HepG2 (cell line): Measurements from ENCODE around the gene CRB1. TPM values are rescaled to one million over a fixed set of nuclear protein-coding genes. Genes with fewer than 3 reads are reported as not detected.

Experiments used
- ATAC-seq: fragments of 200-7000 bp; cut with Tn5 transposase; 3 replicates; pipeline ENCODE4 v1.9.1; 2020; ENCODE audit warnings: mild to moderate bottlenecking, moderate library complexity
- BruUV-seq: library from RNA; stranded (reverse); fragments of 400-500 nt; replicated peaks from 2 replicates; lab custom pipeline; 2021; lab: Mats Ljungman, UMichigan
- CTCF ChIA-PET: fragments of 300-600 bp; formaldehyde crosslinking; extraction: SDS; loops from one replicate; lab custom pipeline; 2021; ENCODE audit warnings: low total read pairs, inconsistent platforms, low intra/inter-chr PET ratio; lab: Yijun Ruan, JAX
- POLR2A ChIA-PET: fragments of 350-600 bp; sonication (Branson Sonifier 250); formaldehyde crosslinking; loops from one replicate; lab custom pipeline; 2020; ENCODE audit warnings: antibody characterized with exemption, inconsistent platforms; lab: Yijun Ruan, JAX
- DNase-seq: peaks from one replicate; pipeline ENCODE4 v3.0.0-alpha.2; 2015; ENCODE audit warnings: low spot score
- FAIRE-seq: peaks from 3 replicates; lab custom pipeline; 2011; peaks lifted over from hg19 to GRCh38; lab: Jason Lieb, UNC
- H2AFZ ChIP-seq: one replicate; pipeline ENCODE4 v1.6.1; 2011; ENCODE audit warnings: low read length, inconsistent platforms
- H3K27ac ChIP-seq: fragments of 300-600 bp; 3 replicates; pipeline ENCODE4 v1.8.0; 2011; ENCODE audit warnings: mixed run types, mild to moderate bottlenecking, mixed read lengths, low read length, inconsistent platforms; ENCODE audit not compliant: insufficient read depth; ENCODE audit errors: extremely low read length
- H3K27me3 ChIP-seq, 2 experiments: fragments of 200-600 bp in 1 of 2; 2 replicates in 1 of 2; 3 replicates in 1 of 2; pipeline versions ENCODE4 v1.6.0 to v1.8.0; 2011; ENCODE audit warnings: low read length in 2 of 2, mild to moderate bottlenecking in 2 of 2, moderate library complexity in 2 of 2, inconsistent platforms in 1 of 2; ENCODE audit not compliant: insufficient read depth in 2 of 2, control insufficient read depth in 1 of 2
- H3K36me3 ChIP-seq, 2 experiments: fragments of 200-600 bp in 1 of 2; replicated peaks in 1 of 2; 2 replicates in 1 of 2; 3 replicates in 1 of 2; pipeline versions ENCODE4 v1.5.1 to v1.8.0; 2011; ENCODE audit warnings: low read length in 2 of 2, inconsistent platforms in 1 of 2; ENCODE audit not compliant: insufficient read depth in 2 of 2, control insufficient read depth in 1 of 2
- H3K4me1 ChIP-seq: 2 replicates; pipeline ENCODE4 v1.5.1; 2012; ENCODE audit warnings: low read length, inconsistent platforms; ENCODE audit not compliant: insufficient read depth
- H3K4me2 ChIP-seq: 2 replicates; pipeline ENCODE4 v1.6.0; 2011; ENCODE audit warnings: low read depth, low read length, inconsistent platforms
- H3K4me3 ChIP-seq, 3 experiments: fragments of 200-600 bp in 1 of 3; sonication (generic), shearing (Covaris generic) in 1 of 3; replicated peaks in 1 of 3; 2 replicates each; pipeline ENCODE4 v1.5.1; 2011 to 2016; ENCODE audit warnings: low read length in 3 of 3, inconsistent platforms in 2 of 3, low read depth in 2 of 3, mild to moderate bottlenecking in 2 of 3, control low read depth in 1 of 3, mixed read lengths in 1 of 3; ENCODE audit not compliant: insufficient read depth in 1 of 3
- H3K79me2 ChIP-seq: one replicate; pipeline ENCODE4 v1.6.1; 2011; ENCODE audit warnings: low read length, inconsistent platforms; ENCODE audit not compliant: insufficient read depth
- H3K9ac ChIP-seq: 2 replicates; pipeline ENCODE4 v1.6.0; 2011; ENCODE audit warnings: mild to moderate bottlenecking, low read depth, low read length, inconsistent platforms; ENCODE audit not compliant: insufficient read depth
- H3K9me3 ChIP-seq: 2 replicates; pipeline ENCODE4 v1.5.1; 2012; ENCODE audit warnings: mild to moderate bottlenecking, low read length
- H4K20me1 ChIP-seq: 2 replicates; pipeline ENCODE4 v1.6.0; 2011; ENCODE audit warnings: inconsistent platforms, mild to moderate bottlenecking, low read length, moderate library complexity; ENCODE audit not compliant: insufficient read depth
- MNT ChIP-seq: fragments of 450-650 bp; IDR thresholded peaks from 2 replicates; pipeline ENCODE4 v1.6.1; 2016
- ZBTB21 ChIP-seq: sonication (generic); formaldehyde crosslinking; IDR thresholded peaks from 2 replicates; pipeline ENCODE4 v1.4.0; 2020; ENCODE audit warnings: missing genetic modification reagents
- ZNF557 ChIP-seq: sonication (generic); formaldehyde crosslinking; IDR thresholded peaks from 2 replicates; pipeline ENCODE4 v1.4.0; 2020; ENCODE audit warnings: missing genetic modification reagents
- ZNF629 ChIP-seq: sonication (generic); formaldehyde crosslinking; conservative IDR thresholded peaks from 2 replicates; pipeline ENCODE4 v1.5.0; 2020; ENCODE audit warnings: missing genetic modification reagents
- WGBS: methylation state at CpG from one replicate; pipeline ENCODE4 v1.1.6; 2017; ENCODE audit warnings: low lambda C conversion rate; 5-methylcytosine and 5-hydroxymethylcytosine counted together
- in situ Hi-C: cut with HindIII; loops from 2 replicates; pipeline ENCODE4 v1.10.0; 2017; ENCODE audit warnings: low pct_unique_long_range_greater_than_20kb; ENCODE audit not compliant: extremely low pct_ligation_motif_present
- intact Hi-C: fragments of 100-400 bp; cut with micrococcal nuclease; formaldehyde crosslinking; loops from one replicate; pipeline ENCODE4 v1.10.0; 2022; ENCODE audit not compliant: unreplicated experiment
- polyA plus RNA-seq, 8 experiments: library from polyadenylated mRNA; depleted of rRNA in 3 of 8; stranded (reverse) in 7 of 8; unstranded in 1 of 8; fragments of >200 nt; fragmentation: Illumina TruSeq in 4 of 8; extraction: Trizol in 4 of 8; gene quantifications; 2 replicates each; pipeline versions ENCODE4 v1.2.1 to v1.2.3, GENCODE V29; 2011 to 2016; ENCODE audit warnings: low read depth in 4 of 8, missing spikeins in 1 of 8, mixed read lengths in 1 of 8; ENCODE audit not compliant: insufficient read depth in 1 of 8
- total RNA-seq, 5 experiments: library from RNA; depleted of rRNA; stranded (reverse); fragments of >200 nt; fragmentation: Illumina TruSeq; extraction: Trizol; gene quantifications; 2 replicates each; pipeline ENCODE4 v1.2.3, GENCODE V29; 2016; ENCODE audit warnings: low read depth in 1 of 5
- TF ChIP-seq, protein P1 (sequence below): sonication (generic); formaldehyde crosslinking; IDR thresholded peaks from 2 replicates; pipeline ENCODE4 v1.5.0; 2020; ENCODE audit warnings: missing genetic modification reagents, mild to moderate bottlenecking, borderline replicate concordance
- TF ChIP-seq, protein P2 (sequence below): sonication (generic); formaldehyde crosslinking; IDR thresholded peaks from 2 replicates; pipeline ENCODE4 v1.4.0; 2020; ENCODE audit warnings: mild to moderate bottlenecking, missing genetic modification reagents

The CRB1 gene
- total and polyA plus RNA-seq, 2 of the 13 experiments (the other 11 are each of a cell fraction or from before 2014, with no cell fraction given) = 0.01 TPM; not detected in 1

- TF ChIP-seq, protein P1, sequence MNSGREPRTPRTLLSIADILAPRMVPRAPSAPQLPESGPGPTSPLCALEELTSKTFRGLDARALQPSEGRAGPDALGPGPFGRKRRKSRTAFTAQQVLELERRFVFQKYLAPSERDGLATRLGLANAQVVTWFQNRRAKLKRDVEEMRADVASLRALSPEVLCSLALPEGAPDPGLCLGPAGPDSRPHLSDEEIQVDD (CRISPR knock-in tag) = no peak
- TF ChIP-seq ZBTB21 (no peak), ZNF557 (no peak)
- TF ChIP-seq, protein P2, sequence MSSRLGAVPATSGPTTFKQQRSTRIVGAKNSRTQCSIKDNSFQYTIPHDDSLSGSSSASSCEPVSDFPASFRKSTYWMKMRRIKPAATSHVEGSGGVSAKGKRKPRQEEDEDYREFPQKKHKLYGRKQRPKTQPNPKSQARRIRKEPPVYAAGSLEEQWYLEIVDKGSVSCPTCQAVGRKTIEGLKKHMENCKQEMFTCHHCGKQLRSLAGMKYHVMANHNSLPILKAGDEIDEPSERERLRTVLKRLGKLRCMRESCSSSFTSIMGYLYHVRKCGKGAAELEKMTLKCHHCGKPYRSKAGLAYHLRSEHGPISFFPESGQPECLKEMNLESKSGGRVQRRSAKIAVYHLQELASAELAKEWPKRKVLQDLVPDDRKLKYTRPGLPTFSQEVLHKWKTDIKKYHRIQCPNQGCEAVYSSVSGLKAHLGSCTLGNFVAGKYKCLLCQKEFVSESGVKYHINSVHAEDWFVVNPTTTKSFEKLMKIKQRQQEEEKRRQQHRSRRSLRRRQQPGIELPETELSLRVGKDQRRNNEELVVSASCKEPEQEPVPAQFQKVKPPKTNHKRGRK (CRISPR knock-in tag) = no peak
These were observed 33.5 kb upstream of the CRB1 start (continued) for GRCh38 chr1:197234581-197234980.

DNA sequence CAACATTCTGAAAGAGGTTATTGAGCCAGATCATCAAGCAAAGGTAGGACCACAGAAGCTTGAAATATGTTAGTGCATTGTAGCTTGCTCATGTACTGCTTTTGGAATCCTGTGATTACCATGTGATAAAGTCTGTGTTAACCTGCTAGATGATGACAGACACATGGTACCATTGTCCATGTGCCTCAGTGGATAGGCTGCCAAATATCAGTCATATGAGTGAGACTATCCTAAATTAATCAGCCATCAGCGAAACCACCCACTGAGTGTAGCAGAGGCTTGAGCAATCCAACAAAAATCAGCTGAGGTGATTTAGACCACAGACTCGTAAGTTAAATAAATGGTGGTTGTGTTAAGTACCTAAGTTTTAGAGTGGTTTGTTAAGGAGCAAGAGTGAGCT lies 32.7 kb upstream of the CRB1 start:
- BruUV-seq = no TSS peak
- DNase-seq (no peak), ATAC-seq (no peak), FAIRE-seq (no peak)
- in situ Hi-C loops (no loop called here), intact Hi-C loops (no loop called here)
- Histone ChIP-seq H3K79me2 (no peaks in the 10 kb centered on the region), H3K9ac (no peak overlapping the region), H2AFZ (no peak overlapping the region), H3K9me3 (no peaks in the 10 kb centered on the region), H3K4me2 (no peak overlapping the region), H3K27ac (no peak overlapping the region), H3K4me1 (no peaks in the 10 kb centered on the region), H4K20me1 (no peaks in the 10 kb centered on the region), H3K27me3 (no peaks in the 10 kb centered on the region), H3K4me3 (no peak overlapping the region), H3K36me3 (no peaks in the 10 kb centered on the region)
- TF ChIP-seq MNT (peak; percentile 77), ZNF629 (CRISPR knock-in tag) (no peak)
- 3% methylated on average over 2 of the region's 2 CpGs for WGBS
- CTCF ChIA-PET = no interaction called here
- POLR2A ChIA-PET = no interaction called here
